Lower lobe of right lung (tissue), 2 donors: ENCODE measurements around the gene PTH2. TPM values are rescaled to one million over a fixed set of nuclear protein-coding genes. Genes with fewer than 3 reads are reported as not detected.

Source experiments
- ATAC-seq, 2 donors: fragments of 200-7000 bp; cut with Tn5 transposase; one replicate each; pipeline ENCODE4 v1.9.1; 2020 to 2022; ENCODE audit warnings: mild to moderate bottlenecking in 2 of 2, moderate library complexity in 2 of 2
- DNase-seq: peaks from one replicate; pipeline ENCODE4 v3.0.0-alpha.2; 2020
- H3K27ac ChIP-seq: fragments of 200-600 bp; one replicate; pipeline ENCODE4 v1.8.0; 2022
- H3K27me3 ChIP-seq: fragments of 200-600 bp; one replicate; pipeline ENCODE4 v1.8.0; 2022; ENCODE audit warnings: low read depth
- H3K36me3 ChIP-seq: fragments of 200-600 bp; one replicate; pipeline ENCODE4 v1.8.0; 2022; ENCODE audit warnings: mild to moderate bottlenecking
- H3K4me1 ChIP-seq: fragments of 200-600 bp; one replicate; pipeline ENCODE4 v1.8.0; 2022
- H3K4me3 ChIP-seq: fragments of 200-600 bp; one replicate; pipeline ENCODE4 v1.8.0; 2022; ENCODE audit warnings: mild to moderate bottlenecking
- H3K9me3 ChIP-seq: fragments of 200-600 bp; one replicate; pipeline ENCODE4 v1.8.0; 2022
- CTCF ChIP-seq: fragments of 200-600 bp; IDR thresholded peaks from one replicate; pipeline ENCODE4 v1.8.0; 2022; ENCODE audit warnings: antibody characterized with exemption, mild to moderate bottlenecking
- intact Hi-C: fragments of 100-400 bp; cut with DNase I; formaldehyde crosslinking; loops from one replicate; pipeline ENCODE4 v1.11.0; 2022
- total RNA-seq: library from RNA; stranded (reverse); fragmentation: NEBNext Ultra II Directional; extraction: Animal tissue kit (Norgen Biotek cat#: 25700); gene quantifications from one replicate; pipeline ENCODE4 v1.2.1, GENCODE V29; 2021
- donor health status: DM: no; HTN: yes; CAD: no; lungs with severe emphysema.

The PTH2 gene
- total RNA-seq, 1 donor from 2014 or later = not detected

- Histone ChIP-seq H3K4me3 (no peak overlapping the region), H3K27me3 (peaks cover 19% of the 10 kb centered on the region), H3K36me3 (no peaks in the 10 kb centered on the region), H3K4me1 (peaks cover 3% of the 10 kb centered on the region), H3K27ac (no peak overlapping the region), H3K9me3 (no peaks in the 10 kb centered on the region)
- TF ChIP-seq CTCF = no peak
- DNase-seq = no peak
- no peak for ATAC-seq
- intact Hi-C loops = no loop called here
These were observed 9.0 kb downstream of the PTH2 start for GRCh38 chr19:49414256-49414655.

- no peak for TF ChIP-seq CTCF
- Histone ChIP-seq H3K4me3 (no peak overlapping the region), H3K4me1 (peaks cover 3% of the 10 kb centered on the region), H3K36me3 (no peaks in the 10 kb centered on the region), H3K27me3 (peaks cover 15% of the 10 kb centered on the region), H3K9me3 (no peaks in the 10 kb centered on the region), H3K27ac (no peak overlapping the region)
- DNase-seq (no peak), ATAC-seq (no peak)
- intact Hi-C loops = no loop called here
These were observed 9.9 kb downstream of the PTH2 start for GRCh38 chr19:49413348-49413747.

GRCh38 chr19:49411681-49412326 is 11.4 kb downstream of the PTH2 start:
- no peaks in the 10 kb centered on the region for H3K36me3 ChIP-seq
- no peaks in the 10 kb centered on the region for H3K9me3 ChIP-seq
- no peak overlapping the region for H3K27ac ChIP-seq
- H3K4me1 ChIP-seq = peaks cover 3% of the 10 kb centered on the region
- TF ChIP-seq CTCF = no peak
- no peak for ATAC-seq
- no peak for DNase-seq
- intact Hi-C loops = no loop called here
- no peak overlapping the region for H3K4me3 ChIP-seq
- H3K27me3 ChIP-seq = peaks cover 14% of the 10 kb centered on the region

GRCh38 chr19:49409441-49410029 is 13.7 kb downstream of the PTH2 start:
- no peak for TF ChIP-seq CTCF
- peaks cover 3% of the 10 kb centered on the region for H3K4me1 ChIP-seq
- H3K4me3 ChIP-seq = no peak overlapping the region
- no peak overlapping the region for H3K27ac ChIP-seq
- ATAC-seq = peak; percentile 35 to 52
- H3K9me3 ChIP-seq = no peaks in the 10 kb centered on the region
- DNase-seq = no peak
- H3K27me3 ChIP-seq = no peaks in the 10 kb centered on the region
- intact Hi-C loops = no loop called here
- H3K36me3 ChIP-seq = no peaks in the 10 kb centered on the region

- H3K27ac ChIP-seq = no peak overlapping the region
- DNase-seq (no peak), ATAC-seq (peak in 1 of 2 donors; percentile 16)
- no peaks in the 10 kb centered on the region for H3K36me3 ChIP-seq
- H3K4me1 ChIP-seq = peaks cover 3% of the 10 kb centered on the region
- no peak for TF ChIP-seq CTCF
- intact Hi-C loops = no loop called here
- H3K4me3 ChIP-seq = no peak overlapping the region
- H3K27me3 ChIP-seq = no peaks in the 10 kb centered on the region
- no peaks in the 10 kb centered on the region for H3K9me3 ChIP-seq
These were observed 14.3 kb downstream of the PTH2 start for GRCh38 chr19:49408816-49409440.
